NCI-H526 (cell line): Measurements from ENCODE around the gene CAPG.

Experiments
- DNase-seq, 2 experiments: peaks; one replicate each; lab custom pipeline; 2025; lab: John Stamatoyannopoulos, UW

Gene CAPG

DNA sequence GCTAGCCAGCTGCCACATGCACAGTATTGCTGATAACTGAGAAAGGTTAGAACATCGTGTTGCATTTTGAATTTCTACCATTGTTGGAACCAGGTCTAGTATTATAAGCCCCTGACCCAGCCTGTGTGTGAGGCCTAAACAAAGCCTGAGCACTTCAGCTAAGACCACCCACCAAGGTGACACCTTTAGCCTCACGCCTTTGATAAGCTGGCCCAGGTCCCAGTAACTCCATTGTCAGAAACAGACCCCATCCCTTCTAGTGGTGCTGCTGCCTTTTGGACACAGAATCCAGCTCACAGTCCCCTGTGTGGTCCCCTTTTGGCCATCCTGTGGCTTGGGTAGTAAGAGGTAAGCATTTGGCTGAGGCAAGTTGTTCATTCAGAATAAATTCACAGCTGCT lies 54.0 kb downstream of the CAPG start:
- no peak for DNase-seq

GRCh38 chr2:85355521-85355920 lies 54.6 kb downstream of the CAPG start:
- no peak for DNase-seq

- no peak for DNase-seq
Measured at GRCh38 chr2:85355073-85355410, 55.1 kb downstream of the CAPG start.

- DNase-seq, result peak; percentile 98
Measured at GRCh38 chr2:85354286-85355072, 55.7 kb downstream of the CAPG start, which contains the start of the genes ELMOD3 and RETSAT. Gene ELMOD3, plus strand, starts transcription at chr2:85354769. Its CDS starts 2,430 bp downstream, at chr2:85357199. Gene RETSAT, minus strand, starts transcription at chr2:85354528. Its CDS starts 21 bp downstream, at chr2:85354507.

DNA sequence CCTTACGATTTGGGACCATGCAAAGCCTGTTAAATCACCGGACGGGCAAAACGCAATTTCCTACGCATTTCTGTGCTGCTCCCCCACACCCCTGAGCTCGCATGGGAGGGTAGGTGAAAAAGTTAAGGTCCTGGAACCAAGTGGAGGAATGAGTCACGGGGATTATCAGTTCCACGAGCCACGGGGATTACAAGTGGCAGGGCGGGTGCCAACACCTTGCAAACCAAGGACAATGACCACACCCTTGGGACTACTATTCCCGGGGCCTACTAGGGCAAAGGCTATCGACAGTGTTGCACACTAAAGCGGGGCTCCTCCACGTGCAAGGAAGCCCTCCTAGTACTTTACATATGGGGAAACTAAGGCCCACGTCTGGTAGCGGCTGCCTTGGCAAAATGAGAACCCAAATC lies 56.3 kb downstream of the CAPG start:
- peak in 1 of 2 experiments; percentile 52 for DNase-seq

DNA sequence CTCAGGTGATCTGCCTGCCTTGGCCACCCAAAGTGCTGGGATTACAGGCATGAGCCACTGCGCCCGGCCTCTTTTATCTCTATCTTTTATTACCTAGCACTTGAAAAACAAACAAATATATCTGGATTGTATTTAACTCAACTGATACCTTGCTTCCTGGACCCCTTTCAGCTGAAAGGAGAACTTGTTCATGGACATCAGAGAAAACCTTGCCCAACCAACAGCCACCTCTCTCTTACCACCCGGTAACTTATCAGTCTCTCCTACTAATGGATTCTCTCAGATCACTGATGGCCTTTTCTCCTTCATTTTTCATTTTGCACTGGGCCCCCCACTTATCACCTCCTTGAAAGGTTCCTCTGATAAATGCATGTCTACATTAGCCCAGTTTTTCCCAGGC lies 62.6 kb downstream of the CAPG start:
- DNase-seq, result no peak
